ENCODE measurements around the gene TOMM6.
A peak's percentile ranks its signal among the peaks of the same experiment; 100 is the strongest.
"Not testable (repeated sequence)": the region's sequence is repeated elsewhere in the genome, so short reads cannot be mapped to it uniquely, and the experiment has no call there.

The TOMM6 gene

GRCh38 chr6:41757271-41757670 lies 30.2 kb upstream of the TOMM6 start:
- no peaks in the 10 kb centered on the region for H3K9me3 Mint-ChIP-seq
- H3K4me3 Mint-ChIP-seq, result no peak overlapping the region
- H3K36me3 Mint-ChIP-seq (ENCODE audit: low read depth), result no peaks in the 10 kb centered on the region
- no peak for DNase-seq
- H3K4me1 Mint-ChIP-seq (ENCODE audit: low read depth), result peaks cover 2% of the 10 kb centered on the region
- H3K27me3 Mint-ChIP-seq, result no peaks in the 10 kb centered on the region
- no peak overlapping the region for H3K27ac Mint-ChIP-seq

- no peak for DNase-seq
- H3K9me3 Mint-ChIP-seq, result no peaks in the 10 kb centered on the region
- peaks cover 2% of the 10 kb centered on the region for H3K4me1 Mint-ChIP-seq (ENCODE audit: low read depth)
- no peak overlapping the region for H3K27ac Mint-ChIP-seq
- no peaks in the 10 kb centered on the region for H3K36me3 Mint-ChIP-seq (ENCODE audit: low read depth)
- no peak overlapping the region for H3K4me3 Mint-ChIP-seq
- no peaks in the 10 kb centered on the region for H3K27me3 Mint-ChIP-seq
Observed at GRCh38 chr6:41757931-41758640, 29.4 kb upstream of the TOMM6 start.

- Mint-ChIP-seq H3K4me1 (ENCODE audit: low read depth) (peaks cover 2% of the 10 kb centered on the region), H3K27ac (no peak overlapping the region), H3K9me3 (no peaks in the 10 kb centered on the region), H3K4me3 (no peak overlapping the region), H3K27me3 (no peaks in the 10 kb centered on the region), H3K36me3 (ENCODE audit: low read depth) (no peaks in the 10 kb centered on the region)
- no peak for DNase-seq
Observed at GRCh38 chr6:41758641-41759035, 28.9 kb upstream of the TOMM6 start.

- no peak overlapping the region for H3K27ac Mint-ChIP-seq
- peaks cover 2% of the 10 kb centered on the region for H3K4me1 Mint-ChIP-seq (ENCODE audit: low read depth)
- no peaks in the 10 kb centered on the region for H3K27me3 Mint-ChIP-seq
- H3K4me3 Mint-ChIP-seq, result no peak overlapping the region
- no peak for DNase-seq
- H3K36me3 Mint-ChIP-seq (ENCODE audit: low read depth), result no peaks in the 10 kb centered on the region
- no peaks in the 10 kb centered on the region for H3K9me3 Mint-ChIP-seq
Observed at GRCh38 chr6:41759106-41759904, 28.2 kb upstream of the TOMM6 start.

- Mint-ChIP-seq H3K27ac (no peak overlapping the region), H3K9me3 (no peaks in the 10 kb centered on the region), H3K36me3 (ENCODE audit: low read depth) (no peaks in the 10 kb centered on the region), H3K4me3 (no peak overlapping the region), H3K4me1 (ENCODE audit: low read depth) (peaks cover 2% of the 10 kb centered on the region), H3K27me3 (no peaks in the 10 kb centered on the region)
- DNase-seq, result no peak
Observed at GRCh38 chr6:41759905-41760579, 27.5 kb upstream of the TOMM6 start.

GRCh38 chr6:41763470-41763869 lies 24.0 kb upstream of the TOMM6 start:
- H3K27ac Mint-ChIP-seq, result no peak overlapping the region
- H3K36me3 Mint-ChIP-seq (ENCODE audit: low read depth), result no peaks in the 10 kb centered on the region
- no peaks in the 10 kb centered on the region for H3K9me3 Mint-ChIP-seq
- peaks cover under 1% of the 10 kb centered on the region for H3K4me1 Mint-ChIP-seq (ENCODE audit: low read depth)
- no peak overlapping the region for H3K4me3 Mint-ChIP-seq
- DNase-seq, result no peak
- no peaks in the 10 kb centered on the region for H3K27me3 Mint-ChIP-seq

GRCh38 chr6:41766043-41766664 lies 21.3 kb upstream of the TOMM6 start:
- H3K27me3 Mint-ChIP-seq; H3K4me3 Mint-ChIP-seq; H3K27ac Mint-ChIP-seq; H3K36me3 Mint-ChIP-seq (ENCODE audit: low read depth); DNase-seq; H3K4me1 Mint-ChIP-seq (ENCODE audit: low read depth); H3K9me3 Mint-ChIP-seq: not testable (repeated sequence)

- H3K27ac Mint-ChIP-seq, result no peak overlapping the region
- peaks cover 21% of the 10 kb centered on the region for H3K36me3 Mint-ChIP-seq (ENCODE audit: low read depth)
- H3K4me1 Mint-ChIP-seq (ENCODE audit: low read depth), result peaks cover 6% of the 10 kb centered on the region
- H3K9me3 Mint-ChIP-seq, result no peaks in the 10 kb centered on the region
- no peak overlapping the region for H3K4me3 Mint-ChIP-seq
- no peaks in the 10 kb centered on the region for H3K27me3 Mint-ChIP-seq
- no peak for DNase-seq
Observed at GRCh38 chr6:41767112-41767833, 20.2 kb upstream of the TOMM6 start.

GRCh38 chr6:41768545-41769308 lies 18.8 kb upstream of the TOMM6 start:
- Mint-ChIP-seq H3K9me3 (no peaks in the 10 kb centered on the region), H3K4me3 (no peak overlapping the region)
- no peak for DNase-seq

GRCh38 chr6:41769376-41769775 lies 18.1 kb upstream of the TOMM6 start:
- Mint-ChIP-seq H3K27ac (no peak overlapping the region), H3K4me1 (ENCODE audit: low read depth) (peaks cover 6% of the 10 kb centered on the region), H3K9me3 (no peaks in the 10 kb centered on the region), H3K36me3 (ENCODE audit: low read depth) (peaks cover 32% of the 10 kb centered on the region), H3K4me3 (no peak overlapping the region), H3K27me3 (no peaks in the 10 kb centered on the region)
- DNase-seq, result no peak

More at GRCh38 chr6:41768545-41769308, 18.8 kb upstream of the TOMM6 start:
- Mint-ChIP-seq H3K36me3 (ENCODE audit: low read depth) (peaks cover 28% of the 10 kb centered on the region), H3K27me3 (no peaks in the 10 kb centered on the region), H3K4me1 (ENCODE audit: low read depth) (peaks cover 6% of the 10 kb centered on the region), H3K27ac (peak overlapping the region; percentile 52)

GRCh38 chr6:41770381-41771057 lies 17.0 kb upstream of the TOMM6 start:
- Mint-ChIP-seq H3K4me1 (ENCODE audit: low read depth) (peaks cover 6% of the 10 kb centered on the region), H3K36me3 (ENCODE audit: low read depth) (peaks cover 44% of the 10 kb centered on the region), H3K27ac (no peak overlapping the region), H3K4me3 (no peak overlapping the region), H3K27me3 (no peaks in the 10 kb centered on the region), H3K9me3 (no peaks in the 10 kb centered on the region)
- no peak for DNase-seq

GRCh38 chr6:41771058-41771983 lies 16.2 kb upstream of the TOMM6 start:
- no peaks in the 10 kb centered on the region for H3K27me3 Mint-ChIP-seq
- H3K27ac Mint-ChIP-seq, result no peak overlapping the region
- no peaks in the 10 kb centered on the region for H3K9me3 Mint-ChIP-seq
- peaks cover 48% of the 10 kb centered on the region for H3K36me3 Mint-ChIP-seq (ENCODE audit: low read depth)
- H3K4me1 Mint-ChIP-seq (ENCODE audit: low read depth), result peaks cover 6% of the 10 kb centered on the region
- H3K4me3 Mint-ChIP-seq, result no peak overlapping the region
- DNase-seq, result no peak
